T-cell (primary cell): Measurements from ENCODE around the gene LRGUK. TPM values are rescaled to one million over a fixed set of nuclear protein-coding genes. Genes with fewer than 3 reads are reported as not detected.

Experiments
- ATAC-seq, 4 experiments: fragments of 200-7000 bp in 3 of 4; fragments of 150-1000 bp in 1 of 4; cut with Tn5 transposase; replicated peaks in 1 of 4; 1 replicate in 3 of 4; 2 replicates in 1 of 4; pipeline ENCODE4 v1.10.0; 2021; ENCODE audit warnings: moderate library complexity in 3 of 4, mild to moderate bottlenecking in 2 of 4, moderate number of reproducible peaks in 1 of 4
- CTCF ChIA-PET, 2 donors: fragments of 300-600 bp; sonication (Branson Sonifier 250); formaldehyde crosslinking; loops; one replicate each; lab custom pipeline; 2022; ENCODE audit warnings: antibody characterized with exemption in 2 of 2; lab: Charles Lee
- POLR2A ChIA-PET, 2 donors: fragments of 300-600 bp; sonication (Branson Sonifier 250); formaldehyde crosslinking; loops; one replicate each; lab custom pipeline; 2022; ENCODE audit warnings: antibody characterized with exemption in 2 of 2; lab: Charles Lee
- DNase-seq, 35 experiments: peaks; one replicate each; pipeline versions ENCODE4 v3.0.0 to v3.0.0-alpha.2; 2013 to 2023
- H3K27ac ChIP-seq: one replicate; pipeline ENCODE4 v1.5.1; 2013; ENCODE audit warnings: low read length
- H3K27me3 ChIP-seq, 2 experiments: replicated peaks in 1 of 2; 1 replicate in 1 of 2; 2 replicates in 1 of 2; pipeline versions ENCODE4 v1.6.1 to v1.7.0; 2013; ENCODE audit warnings: low read length in 1 of 2, mixed read lengths in 1 of 2; ENCODE audit not compliant: control insufficient read depth in 2 of 2, insufficient read depth in 2 of 2; ENCODE audit errors: extremely low read depth in 1 of 2
- H3K36me3 ChIP-seq, 2 donors: 1 replicate in 1 of 2; 2 replicates in 1 of 2; pipeline versions ENCODE4 v1.6.1 to v1.7.0; 2013; ENCODE audit warnings: low read length in 1 of 2; ENCODE audit not compliant: control insufficient read depth in 2 of 2, insufficient read depth in 1 of 2; ENCODE audit errors: extremely low read depth in 1 of 2
- H3K4me1 ChIP-seq, 2 experiments: 1 replicate in 1 of 2; 2 replicates in 1 of 2; pipeline versions ENCODE4 v1.6.1 to v1.7.0; 2013; ENCODE audit warnings: low read length in 2 of 2, mixed read lengths in 1 of 2; ENCODE audit not compliant: insufficient read depth in 2 of 2, control insufficient read depth in 1 of 2; ENCODE audit errors: extremely low read depth in 1 of 2
- H3K4me3 ChIP-seq, 2 donors: 1 replicate in 1 of 2; 2 replicates in 1 of 2; pipeline versions ENCODE4 v1.5.1 to v1.7.0; 2013; ENCODE audit warnings: mild to moderate bottlenecking in 2 of 2, low read length in 1 of 2, moderate library complexity in 1 of 2; ENCODE audit not compliant: control insufficient read depth in 1 of 2; ENCODE audit errors: extremely low read depth in 1 of 2
- H3K9me3 ChIP-seq: 2 replicates; pipeline ENCODE4 v1.7.0; 2013
- H3K27ac Mint-ChIP-seq, 2 donors: one replicate each; pipeline ENCODE4 v1.8.0; 2020 to 2021; ENCODE audit warnings: mild to moderate bottlenecking in 2 of 2, mixed read lengths in 2 of 2
- H3K27me3 Mint-ChIP-seq, 2 donors: one replicate each; pipeline ENCODE4 v1.8.0; 2021 to 2022; ENCODE audit warnings: mixed read lengths in 2 of 2
- H3K36me3 Mint-ChIP-seq: one replicate; pipeline ENCODE4 v1.8.0; 2021; ENCODE audit warnings: mixed read lengths
- H3K4me1 Mint-ChIP-seq, 3 donors: one replicate each; pipeline ENCODE4 v1.8.0; 2020 to 2022; ENCODE audit warnings: mixed read lengths in 3 of 3, mild to moderate bottlenecking in 1 of 3
- H3K4me3 Mint-ChIP-seq, 3 donors: one replicate each; pipeline ENCODE4 v1.8.0; 2020 to 2022; ENCODE audit warnings: mild to moderate bottlenecking in 3 of 3, mixed read lengths in 3 of 3, moderate library complexity in 3 of 3
- H3K9me3 Mint-ChIP-seq, 3 donors: one replicate each; pipeline ENCODE4 v1.8.0; 2020 to 2022; ENCODE audit warnings: mixed read lengths in 3 of 3
- WGBS: methylation state at CpG from one replicate; pipeline ENCODE4 v1.1.5; 2013; ENCODE audit warnings: missing lambda C conversion rate; ENCODE audit not compliant: insufficient coverage; 5-methylcytosine and 5-hydroxymethylcytosine counted together
- total RNA-seq, 35 experiments: library from RNA in 6 of 35; stranded (reverse) in 6 of 35; fragments of 120-200 nt in 1 of 35; gene quantifications; one replicate each; pipeline versions ENCODE4 v1.2.1 to v1.2.4 and lab custom pipeline; 2013 to 2026

Gene LRGUK
- total RNA-seq, 5 donors from 2014 or later (not counting 1 experiment from before 2014, with no cell fraction given), result 0.09 to 0.51 (median 0.22) TPM

DNA sequence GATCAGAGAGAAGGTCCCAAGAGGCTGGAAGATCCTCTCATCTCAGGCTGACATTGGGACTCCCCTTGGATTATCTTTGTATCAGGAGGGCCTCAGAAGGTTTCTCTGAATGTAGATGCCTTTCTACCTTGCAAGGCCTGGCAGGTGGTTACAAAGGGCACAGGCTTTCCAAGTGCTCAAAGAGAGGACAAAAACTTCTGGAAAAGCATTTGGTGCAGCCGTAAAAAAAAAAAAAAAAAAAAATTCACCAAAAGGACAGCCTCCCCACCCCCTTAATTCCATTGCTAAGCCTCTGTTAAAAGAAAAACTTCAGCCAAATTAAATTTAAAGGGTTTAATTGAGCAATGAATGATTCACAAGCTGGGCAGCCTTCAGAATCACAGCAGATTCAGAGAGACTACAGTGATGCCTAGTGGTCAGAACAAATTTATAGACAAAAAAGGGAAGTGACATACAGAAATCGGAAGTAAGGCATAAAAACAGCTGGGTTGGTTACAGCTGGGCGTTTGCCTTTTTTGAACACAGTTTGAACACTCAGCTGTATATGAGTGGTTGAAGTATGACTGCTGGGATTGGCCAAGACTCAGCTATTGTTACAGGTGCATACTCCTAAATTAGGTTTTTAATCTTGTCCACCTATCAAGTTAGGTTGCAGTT, 42.5 kb upstream of the LRGUK start:
- POLR2A ChIA-PET, result interaction anchor here in 1 of 2 donors (0.7 kb wide), 1 partner anchor 59 kb away, joined by 5 read pairs; no protein-coding TSS in a partner anchor
- no peaks in the 10 kb centered on the region for H3K4me1 Mint-ChIP-seq

DNA sequence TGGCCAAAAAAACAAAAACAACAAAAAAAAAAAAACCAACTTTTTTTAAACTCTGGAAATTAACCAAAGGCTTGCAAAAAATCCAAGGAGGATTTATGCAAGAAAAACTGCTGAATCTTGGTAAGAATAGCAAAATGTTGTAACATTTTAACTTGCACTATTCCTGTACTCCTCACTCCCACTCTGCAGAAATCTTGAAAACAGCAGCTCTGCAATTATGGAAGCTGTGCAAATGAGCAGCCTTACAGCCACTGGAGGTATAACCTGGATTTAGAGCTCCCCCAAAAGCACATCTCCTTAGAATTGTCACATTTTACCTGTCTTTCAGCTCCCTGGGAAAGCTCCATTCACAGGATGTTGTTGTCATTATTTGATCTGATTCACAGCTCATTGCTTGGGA, 41.8 kb upstream of the LRGUK start:
- Histone ChIP-seq H3K4me1 (no peaks in the 10 kb centered on the region), H3K4me3 (no peak overlapping the region), H3K27me3 (no peaks in the 10 kb centered on the region), H3K27ac (no peak overlapping the region), H3K36me3 (no peaks in the 10 kb centered on the region), H3K9me3 (peaks cover 6% of the 10 kb centered on the region)
- ATAC-seq, result no peak
- Mint-ChIP-seq H3K27ac (no peak overlapping the region), H3K4me3 (no peak overlapping the region), H3K4me1 (no peaks in the 10 kb centered on the region), H3K9me3 (peaks cover 27 to 29% (median 28%) of the 10 kb centered on the region in 3 donors), H3K36me3 (peaks cover 9% of the 10 kb centered on the region), H3K27me3 (no peaks in the 10 kb centered on the region)
- no peak for DNase-seq
- ChIA-PET CTCF (no interaction called here), POLR2A (no interaction called here)

More for the DNA sequence above, 42.5 kb upstream of the LRGUK start:
- peaks cover 6% of the 10 kb centered on the region for H3K9me3 ChIP-seq
- WGBS, result 30% methylated on average over 2 of the region's 3 CpGs
- ATAC-seq (no peak), DNase-seq (no peak)
- no peak overlapping the region for H3K4me3 ChIP-seq
- CTCF ChIA-PET, result no interaction called here
- no peaks in the 10 kb centered on the region for H3K27me3 ChIP-seq
- no peak overlapping the region for H3K4me3 Mint-ChIP-seq
- no peaks in the 10 kb centered on the region for H3K27me3 Mint-ChIP-seq
- no peaks in the 10 kb centered on the region for H3K36me3 ChIP-seq
- no peak overlapping the region for H3K27ac ChIP-seq
- H3K36me3 Mint-ChIP-seq, result peaks cover 11% of the 10 kb centered on the region
- H3K4me1 ChIP-seq, result no peaks in the 10 kb centered on the region
- no peak overlapping the region for H3K27ac Mint-ChIP-seq
- H3K9me3 Mint-ChIP-seq, result peaks cover 20 to 22% (median 22%) of the 10 kb centered on the region in 3 donors

DNA sequence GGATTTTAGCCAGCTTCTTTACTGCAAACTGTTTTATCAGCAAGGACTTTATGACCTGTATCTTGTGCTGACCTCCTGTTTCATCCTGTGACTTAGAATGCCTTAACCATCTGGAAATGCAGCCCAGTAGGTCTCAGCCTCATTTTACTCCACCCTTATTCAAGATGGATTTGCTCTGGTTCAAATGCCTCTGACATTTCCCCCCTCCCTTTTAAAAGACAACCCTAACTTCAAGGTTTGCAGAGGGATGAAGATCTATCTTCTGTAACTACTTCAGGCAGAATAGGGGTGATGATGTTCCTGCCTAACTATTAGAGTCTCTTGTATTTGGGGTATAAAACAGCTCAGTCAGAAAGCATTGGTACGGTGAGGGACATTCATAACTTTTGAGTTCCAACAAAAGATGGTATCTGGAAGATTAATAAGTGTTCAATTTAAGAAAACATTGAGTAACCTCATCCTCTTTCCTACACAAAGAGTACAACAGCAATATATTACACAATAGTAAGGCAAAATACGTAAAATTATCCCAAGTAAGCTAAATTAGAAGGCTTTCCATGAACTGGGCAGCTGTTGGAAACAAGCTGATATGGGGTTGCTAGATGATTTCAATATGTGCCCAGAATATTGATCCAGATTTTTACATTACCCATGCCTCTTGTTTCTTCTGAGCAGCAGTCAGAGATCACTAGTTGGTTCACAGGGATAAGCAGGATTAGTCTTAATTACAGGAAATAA, 40.0 kb upstream of the LRGUK start:
- H3K27me3 Mint-ChIP-seq, result no peaks in the 10 kb centered on the region
- H3K9me3 Mint-ChIP-seq, result peaks cover 29 to 37% (median 29%) of the 10 kb centered on the region in 3 donors
- Histone ChIP-seq H3K27ac (no peak overlapping the region), H3K27me3 (no peaks in the 10 kb centered on the region), H3K36me3 (no peaks in the 10 kb centered on the region), H3K4me3 (no peak overlapping the region), H3K9me3 (peaks cover 6% of the 10 kb centered on the region), H3K4me1 (no peaks in the 10 kb centered on the region)
- ChIA-PET POLR2A (no interaction called here), CTCF (no interaction called here)
- H3K4me3 Mint-ChIP-seq, result no peak overlapping the region
- H3K27ac Mint-ChIP-seq, result no peak overlapping the region
- DNase-seq (no peak), ATAC-seq (no peak)
- H3K4me1 Mint-ChIP-seq, result no peaks in the 10 kb centered on the region
- peaks cover 7% of the 10 kb centered on the region for H3K36me3 Mint-ChIP-seq
- WGBS, result no CpG with 5 or more reads among the region's 2 CpGs

DNA sequence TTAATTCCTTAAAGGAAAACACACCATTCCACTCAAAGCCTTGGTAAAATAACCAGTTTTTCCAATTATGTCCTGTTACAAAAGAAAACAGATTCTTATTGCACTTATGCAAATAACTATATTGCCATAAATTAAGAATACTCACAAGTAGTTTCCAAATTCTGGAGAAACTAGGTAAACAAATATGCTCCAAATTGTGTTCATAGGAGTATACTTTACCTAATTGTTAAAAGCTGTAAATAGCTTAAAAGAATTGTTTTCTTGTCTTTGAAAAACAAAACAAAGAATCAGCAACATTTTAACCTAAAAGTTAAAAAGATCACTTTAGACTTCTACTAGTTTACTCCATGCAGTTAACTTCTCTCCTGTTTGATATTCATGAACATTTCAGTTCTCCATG, 38.9 kb upstream of the LRGUK start:
- DNase-seq (no peak), ATAC-seq (no peak)
- Histone ChIP-seq H3K4me1 (no peaks in the 10 kb centered on the region), H3K9me3 (peaks cover 6% of the 10 kb centered on the region), H3K36me3 (no peaks in the 10 kb centered on the region), H3K27ac (no peak overlapping the region), H3K4me3 (no peak overlapping the region), H3K27me3 (no peaks in the 10 kb centered on the region)
- POLR2A ChIA-PET, result no interaction called here
- H3K27me3 Mint-ChIP-seq, result no peaks in the 10 kb centered on the region
- no peak overlapping the region for H3K27ac Mint-ChIP-seq
- no peaks in the 10 kb centered on the region for H3K4me1 Mint-ChIP-seq
- H3K9me3 Mint-ChIP-seq, result peaks cover 29 to 44% (median 36%) of the 10 kb centered on the region in 3 donors
- H3K36me3 Mint-ChIP-seq, result peaks cover 7% of the 10 kb centered on the region
- no peak overlapping the region for H3K4me3 Mint-ChIP-seq
- CTCF ChIA-PET, result no interaction called here

DNA sequence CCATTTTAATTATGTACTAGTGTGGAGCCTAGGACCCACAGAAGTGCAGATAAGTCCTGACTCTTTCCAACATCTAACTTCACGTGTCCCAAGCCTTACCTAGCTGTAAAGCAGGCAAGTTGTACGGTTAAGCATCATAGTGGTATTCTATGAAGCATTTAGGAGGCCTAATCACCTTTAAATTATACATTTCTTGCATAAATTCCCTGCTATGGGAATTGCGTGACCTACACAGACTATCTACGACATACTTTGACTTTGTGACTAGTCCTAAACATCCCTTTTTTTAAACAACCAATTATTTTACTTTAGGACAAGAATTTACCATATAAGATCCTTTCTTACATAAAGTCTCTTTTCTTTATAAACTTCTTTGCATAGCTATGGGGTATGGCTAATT, 37.7 kb upstream of the LRGUK start:
- Mint-ChIP-seq H3K9me3 (peaks cover 37 to 56% (median 49%) of the 10 kb centered on the region in 3 donors), H3K27me3 (no peaks in the 10 kb centered on the region), H3K4me3 (no peak overlapping the region), H3K27ac (no peak overlapping the region), H3K4me1 (no peaks in the 10 kb centered on the region), H3K36me3 (peaks cover 7% of the 10 kb centered on the region)
- ATAC-seq (no peak), DNase-seq (no peak)
- no peaks in the 10 kb centered on the region for H3K4me1 ChIP-seq
- H3K36me3 ChIP-seq, result no peaks in the 10 kb centered on the region
- H3K4me3 ChIP-seq, result no peak overlapping the region
- no peak overlapping the region for H3K27ac ChIP-seq
- WGBS, result 90% methylated on average over 2 of the region's 4 CpGs
- no peaks in the 10 kb centered on the region for H3K27me3 ChIP-seq
- ChIA-PET CTCF (interaction anchor here in 1 of 2 donors (0.6 kb wide), 1 partner anchor 20 kb away, joined by 5 read pairs; no protein-coding TSS in a partner anchor), POLR2A (no interaction called here)
- peaks cover 6% of the 10 kb centered on the region for H3K9me3 ChIP-seq

DNA sequence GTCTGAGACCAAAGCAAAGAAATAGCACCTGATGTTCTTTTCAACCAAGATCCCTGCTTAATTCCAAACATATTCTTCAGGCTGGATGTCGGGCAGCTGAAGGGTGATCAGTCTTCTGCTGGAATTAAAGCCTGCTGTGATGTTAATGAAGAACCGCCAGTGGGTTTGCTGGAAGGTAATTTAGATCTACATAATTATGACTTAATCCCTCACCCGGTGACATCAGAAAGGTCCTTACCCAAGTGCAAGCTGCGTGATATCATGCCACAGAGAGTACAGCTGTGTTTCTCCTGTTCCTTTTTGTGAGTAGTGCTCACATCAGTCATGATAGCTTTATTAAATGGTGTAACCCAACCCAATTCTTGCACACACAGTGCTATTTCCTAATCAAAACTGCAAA, 29.1 kb upstream of the LRGUK start:
- Histone ChIP-seq H3K27me3 (no peaks in the 10 kb centered on the region), H3K9me3 (no peaks in the 10 kb centered on the region), H3K27ac (no peak overlapping the region), H3K4me3 (no peak overlapping the region), H3K36me3 (no peaks in the 10 kb centered on the region), H3K4me1 (no peaks in the 10 kb centered on the region)
- no peak for ATAC-seq
- ChIA-PET POLR2A (no interaction called here), CTCF (no interaction called here)
- H3K9me3 Mint-ChIP-seq, result peaks cover 21 to 50% (median 33%) of the 10 kb centered on the region in 3 donors
- no peak overlapping the region for H3K27ac Mint-ChIP-seq
- H3K36me3 Mint-ChIP-seq, result peaks cover 5% of the 10 kb centered on the region
- no peaks in the 10 kb centered on the region for H3K4me1 Mint-ChIP-seq
- no peak overlapping the region for H3K4me3 Mint-ChIP-seq
- DNase-seq, result no peak
- WGBS, result no CpG with 5 or more reads among the region's 4 CpGs
- no peaks in the 10 kb centered on the region for H3K27me3 Mint-ChIP-seq
